Measurements from ENCODE around the gene ARHGAP32. TPM values are rescaled to one million over a fixed set of nuclear protein-coding genes. Genes with fewer than 3 reads are reported as not detected.

Gene ARHGAP32
- total RNA-seq, 4 donors from 2014 or later, result 13.5 to 21.9 (median 20.2) TPM

DNA sequence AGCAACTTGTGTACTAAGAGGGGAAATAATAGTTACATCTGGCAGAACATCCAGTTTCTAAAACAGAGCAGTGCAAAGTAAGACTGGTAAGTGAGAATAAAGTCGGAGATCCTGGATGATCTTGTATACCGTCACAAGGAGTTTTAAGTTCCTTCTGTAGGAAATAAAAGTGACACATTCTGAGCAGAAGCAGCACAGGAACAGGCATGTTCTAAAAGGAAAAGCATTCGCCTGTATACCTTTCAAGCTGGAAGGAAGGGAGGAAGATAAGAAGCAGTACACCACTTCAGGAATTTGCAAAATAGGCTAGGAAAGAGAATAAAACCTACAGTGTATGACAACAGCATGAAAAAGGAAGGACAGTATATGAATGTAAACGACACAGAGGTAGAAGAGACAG, 143.2 kb downstream of the ARHGAP32 start:
- Histone ChIP-seq H3K4me3 (replicated peaks in 1 of 3) (no peak overlapping the region), H3K27me3 (no peaks in the 10 kb centered on the region), H3K4me1 (no peaks in the 10 kb centered on the region), H3K9me3 (no peaks in the 10 kb centered on the region), H3K36me3 (no peaks in the 10 kb centered on the region), H3K27ac (no peak overlapping the region)
- no peak for TF ChIP-seq POLR2A (IDR thresholded peaks at IDR 0.05)
- TF ChIP-seq, protein P1, sequence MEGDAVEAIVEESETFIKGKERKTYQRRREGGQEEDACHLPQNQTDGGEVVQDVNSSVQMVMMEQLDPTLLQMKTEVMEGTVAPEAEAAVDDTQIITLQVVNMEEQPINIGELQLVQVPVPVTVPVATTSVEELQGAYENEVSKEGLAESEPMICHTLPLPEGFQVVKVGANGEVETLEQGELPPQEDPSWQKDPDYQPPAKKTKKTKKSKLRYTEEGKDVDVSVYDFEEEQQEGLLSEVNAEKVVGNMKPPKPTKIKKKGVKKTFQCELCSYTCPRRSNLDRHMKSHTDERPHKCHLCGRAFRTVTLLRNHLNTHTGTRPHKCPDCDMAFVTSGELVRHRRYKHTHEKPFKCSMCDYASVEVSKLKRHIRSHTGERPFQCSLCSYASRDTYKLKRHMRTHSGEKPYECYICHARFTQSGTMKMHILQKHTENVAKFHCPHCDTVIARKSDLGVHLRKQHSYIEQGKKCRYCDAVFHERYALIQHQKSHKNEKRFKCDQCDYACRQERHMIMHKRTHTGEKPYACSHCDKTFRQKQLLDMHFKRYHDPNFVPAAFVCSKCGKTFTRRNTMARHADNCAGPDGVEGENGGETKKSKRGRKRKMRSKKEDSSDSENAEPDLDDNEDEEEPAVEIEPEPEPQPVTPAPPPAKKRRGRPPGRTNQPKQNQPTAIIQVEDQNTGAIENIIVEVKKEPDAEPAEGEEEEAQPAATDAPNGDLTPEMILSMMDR (IDR thresholded peaks at IDR 0.05), result no peak
- WGBS, 2 donors, result 75 to 88% methylated on average over 4 of the region's 4 CpGs
- intact Hi-C loops (cut with DNase I), result no loop called here
- DNase-seq, result no peak

DNA sequence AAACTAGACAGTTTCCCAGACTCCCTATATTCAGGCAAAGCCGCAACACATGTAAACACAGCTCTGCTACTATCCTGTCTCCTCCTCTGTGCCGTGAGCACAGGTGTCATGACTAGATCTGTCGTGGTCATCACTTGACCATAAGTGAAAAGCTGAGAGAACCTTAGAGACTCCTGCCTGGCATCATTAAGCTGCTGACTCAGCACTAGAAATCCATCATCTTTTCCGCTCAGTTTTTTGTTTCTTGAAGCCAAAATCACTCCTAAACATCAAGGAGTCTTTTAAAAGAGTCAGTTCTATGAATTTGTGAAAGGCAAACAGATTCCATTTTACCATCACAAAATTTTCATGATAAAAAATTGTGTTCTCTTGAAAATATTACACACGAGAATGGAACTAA, 147.0 kb downstream of the ARHGAP32 start:
- Histone ChIP-seq H3K36me3 (no peaks in the 10 kb centered on the region), H3K9me3 (no peaks in the 10 kb centered on the region), H3K4me3 (replicated peaks in 1 of 3) (no peak overlapping the region), H3K27me3 (no peaks in the 10 kb centered on the region), H3K27ac (no peak overlapping the region), H3K4me1 (no peaks in the 10 kb centered on the region)
- 91 to 97% methylated on average over 5 of the region's 5 CpGs for WGBS, 2 donors
- intact Hi-C loops (cut with DNase I), result no loop called here
- no peak for DNase-seq
- TF ChIP-seq POLR2A (IDR thresholded peaks at IDR 0.05), result no peak
- TF ChIP-seq, protein P1 (IDR thresholded peaks at IDR 0.05), result no peak

DNA sequence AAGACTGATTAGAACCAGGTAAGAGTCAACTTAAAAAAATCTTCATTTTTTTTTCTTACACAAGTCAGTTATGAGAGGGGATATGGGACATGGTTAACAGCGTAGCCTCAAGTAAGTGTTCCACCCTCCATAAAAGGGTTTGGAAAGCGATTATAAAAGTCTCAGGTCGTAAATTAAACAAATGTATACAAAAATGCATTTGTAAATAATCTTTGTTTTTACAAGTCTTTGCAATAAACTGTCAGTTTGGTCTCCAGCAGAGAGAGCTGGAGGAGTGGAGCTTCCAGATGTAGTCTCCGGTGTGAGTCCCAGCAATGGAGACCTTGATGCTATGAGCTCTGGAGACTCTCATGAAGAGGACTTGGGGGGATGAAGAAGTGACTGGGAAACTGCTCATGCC, 149.6 kb downstream of the ARHGAP32 start:
- intact Hi-C loops (cut with DNase I), result no loop called here
- no peaks in the 10 kb centered on the region for H3K4me1 ChIP-seq
- no peaks in the 10 kb centered on the region for H3K36me3 ChIP-seq
- H3K27me3 ChIP-seq, result no peaks in the 10 kb centered on the region
- no peak for TF ChIP-seq POLR2A (IDR thresholded peaks at IDR 0.05)
- TF ChIP-seq, protein P1 (IDR thresholded peaks at IDR 0.05), result no peak
- no peak for DNase-seq
- no peak overlapping the region for H3K27ac ChIP-seq
- H3K9me3 ChIP-seq, result no peaks in the 10 kb centered on the region
- WGBS, 2 donors, result 98% methylated on average over 4 of the region's 4 CpGs
- no peak overlapping the region for H3K4me3 ChIP-seq (replicated peaks in 1 of 3)

GRCh38 chr11:129041611-129042018, 150.5 kb downstream of the ARHGAP32 start:
- H3K4me3 ChIP-seq (replicated peaks in 1 of 3), result no peak overlapping the region
- TF ChIP-seq, protein P1 (IDR thresholded peaks at IDR 0.05), result no peak
- TF ChIP-seq POLR2A (IDR thresholded peaks at IDR 0.05), result no peak
- DNase-seq, result no peak
- H3K27ac ChIP-seq, result no peak overlapping the region
- intact Hi-C loops (cut with DNase I), result no loop called here
- H3K36me3 ChIP-seq, result no peaks in the 10 kb centered on the region
- WGBS, 2 donors, result 78 to 89% methylated on average over 3 of the region's 3 CpGs
- H3K9me3 ChIP-seq, result no peaks in the 10 kb centered on the region
- no peaks in the 10 kb centered on the region for H3K27me3 ChIP-seq
- H3K4me1 ChIP-seq, result no peaks in the 10 kb centered on the region

- TF ChIP-seq POLR2A (IDR thresholded peaks at IDR 0.05), result no peak
- TF ChIP-seq, protein P1 (IDR thresholded peaks at IDR 0.05), result no peak
- DNase-seq, result no peak
- H3K27me3 ChIP-seq, result no peaks in the 10 kb centered on the region
- H3K36me3 ChIP-seq, result no peaks in the 10 kb centered on the region
- no peak overlapping the region for H3K4me3 ChIP-seq (replicated peaks in 1 of 3)
- H3K27ac ChIP-seq, result no peak overlapping the region
- H3K9me3 ChIP-seq, result no peaks in the 10 kb centered on the region
- no peaks in the 10 kb centered on the region for H3K4me1 ChIP-seq
- intact Hi-C loops (cut with DNase I), result no loop called here
Observed at GRCh38 chr11:129040934-129041333, 151.2 kb downstream of the ARHGAP32 start.

Data from thyroid gland (tissue), 4 donors.